GM12873 (cell line): ENCODE data around the gene MICA.

ENCODE experiments used
- CTCF ChIP-seq: IDR thresholded peaks from 2 replicates; pipeline ENCODE4 v1.5.1; 2012; ENCODE audit warnings: low read depth, mild to moderate bottlenecking, moderate library complexity, low read length, control low read depth; ENCODE audit not compliant: insufficient read depth; ENCODE audit errors: missing control alignments

Gene MICA

DNA sequence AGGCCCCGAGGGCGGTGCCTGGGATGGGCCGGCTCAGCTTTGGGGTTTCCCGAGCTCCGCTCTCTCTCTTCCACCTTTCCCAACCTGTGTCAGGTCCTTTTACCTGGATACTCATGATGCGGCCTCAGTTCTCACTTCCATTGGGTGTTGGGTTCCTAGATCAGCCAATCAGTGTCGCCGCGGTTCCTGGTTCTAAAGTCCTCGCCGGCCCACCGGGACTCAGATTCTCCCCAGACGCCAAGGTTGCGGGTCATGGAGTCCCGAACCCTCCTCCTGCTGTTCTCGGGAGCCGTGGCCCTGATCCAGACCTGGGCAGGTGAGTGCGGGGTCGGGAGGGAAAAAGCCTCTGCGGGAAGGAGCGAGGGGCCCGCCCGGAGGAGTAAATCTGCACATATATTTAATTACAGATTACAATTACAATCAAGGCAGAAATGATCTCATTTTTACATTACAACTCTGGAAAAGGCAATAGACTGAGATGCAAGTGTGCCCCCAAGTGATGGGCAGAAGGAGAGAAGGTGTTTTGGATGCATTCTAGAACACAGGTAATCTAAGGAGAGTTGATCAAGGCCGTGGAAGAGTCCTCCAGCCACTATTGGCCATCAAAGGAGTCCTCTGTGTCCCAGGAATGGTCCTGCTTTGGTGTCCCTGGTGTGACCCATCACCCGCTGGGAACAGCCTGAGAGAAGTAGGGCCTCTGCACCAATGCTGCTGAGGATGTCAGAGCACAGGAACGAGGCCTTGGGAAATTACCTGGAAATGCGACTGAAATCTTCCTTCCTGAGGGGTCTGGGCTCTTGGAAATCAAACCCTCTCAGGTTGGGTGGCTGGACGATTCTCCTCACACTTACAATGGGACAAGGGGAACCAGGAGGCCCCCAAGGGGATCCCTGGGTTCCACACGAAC, 59.8 kb downstream of the MICA start:
- no peak for TF ChIP-seq CTCF

DNA sequence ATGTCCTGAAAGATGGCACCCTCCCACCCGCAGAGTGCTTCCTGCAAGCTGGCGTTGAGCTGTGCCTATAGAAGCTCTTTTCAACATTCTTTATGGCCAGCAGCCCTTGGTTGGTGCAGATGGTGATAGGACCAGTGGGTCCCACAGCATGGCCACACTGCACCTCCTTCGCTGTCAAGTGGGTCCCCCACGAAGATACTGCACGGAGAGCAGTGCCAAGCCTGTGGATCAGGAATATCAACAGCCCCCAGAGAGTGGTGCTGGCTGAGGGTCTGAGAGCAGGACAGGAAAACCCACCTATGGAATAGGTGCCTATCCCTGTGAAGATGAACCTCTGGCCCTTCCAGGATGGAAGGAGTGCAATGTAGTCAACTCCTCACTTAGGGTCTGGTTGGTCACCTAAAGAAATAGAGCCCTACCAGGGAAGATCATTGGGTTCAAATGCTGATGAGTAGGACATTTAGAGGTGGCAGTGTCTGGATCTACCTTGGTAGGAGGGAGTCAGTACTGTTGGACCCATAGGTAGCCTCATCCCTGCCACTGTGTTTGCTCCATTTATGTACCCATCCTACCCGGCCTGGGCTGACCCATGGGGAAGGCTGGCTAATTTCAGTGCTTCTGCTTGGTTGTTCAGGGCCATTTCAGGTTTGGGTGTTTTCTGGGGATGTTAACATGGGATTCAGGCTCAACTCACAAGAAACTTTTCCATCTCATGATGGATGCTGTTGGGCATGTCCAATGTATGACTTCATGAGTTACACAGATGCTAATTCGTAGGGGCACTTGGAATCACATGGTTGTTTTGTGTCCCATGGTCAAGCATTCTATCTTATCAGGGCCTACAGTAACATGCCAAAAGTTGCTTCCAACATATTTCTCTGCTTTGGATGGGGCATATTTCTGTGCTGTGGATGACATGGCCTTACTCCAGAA, 61.1 kb downstream of the MICA start:
- TF ChIP-seq CTCF: no peak
